ENCODE measurements around the gene CIZ1. TPM values are rescaled to one million over a fixed set of nuclear protein-coding genes. Genes with fewer than 3 reads are reported as not detected.

The CIZ1 gene
- polyA plus RNA-seq, 1 donor, result 120 TPM

GRCh38 chr9:128162215-128163026 lies 29.0 kb downstream of the CIZ1 start:
- DNase-seq, result no peak

- DNase-seq, result no peak
Observed at GRCh38 chr9:128161215-128161902, 30.0 kb downstream of the CIZ1 start.

GRCh38 chr9:128160603-128160987 lies 30.8 kb downstream of the CIZ1 start:
- no peak for DNase-seq

GRCh38 chr9:128159784-128160602 lies 31.4 kb downstream of the CIZ1 start, which contains the start of gene BBLN:
TSS of gene BBLN (plus strand) at chr9:128160265. CDS start at chr9:128160408, 143 bp downstream.
- DNase-seq, result peak; percentile 93

GRCh38 chr9:128159522-128159783 lies 31.9 kb downstream of the CIZ1 start:
- DNase-seq, result no peak

GRCh38 chr9:128155736-128156500 lies 35.5 kb downstream of the CIZ1 start:
- no peak for DNase-seq

- no peak for DNase-seq
Observed at GRCh38 chr9:128153947-128154695, 37.3 kb downstream of the CIZ1 start.

GRCh38 chr9:128153060-128153946 lies 38.1 kb downstream of the CIZ1 start:
- no peak for DNase-seq

GRCh38 chr9:128152133-128153059 lies 39.0 kb downstream of the CIZ1 start:
- DNase-seq, result no peak

GRCh38 chr9:128151309-128152132 lies 39.9 kb downstream of the CIZ1 start:
- DNase-seq, result no peak

- DNase-seq, result no peak
Observed at GRCh38 chr9:128150594-128151308, 40.6 kb downstream of the CIZ1 start.

GRCh38 chr9:128149951-128150593 lies 41.3 kb downstream of the CIZ1 start:
- DNase-seq, result no peak

GRCh38 chr9:128149001-128149701 lies 42.2 kb downstream of the CIZ1 start, which contains the start of gene LCN2:
TSS of gene LCN2 (plus strand) at chr9:128149453. CDS start at chr9:128149526, 73 bp downstream.
- no peak for DNase-seq

GRCh38 chr9:128148509-128149000 lies 42.8 kb downstream of the CIZ1 start:
- DNase-seq, result no peak

- no peak for DNase-seq
Observed at GRCh38 chr9:128146591-128147120, 44.7 kb downstream of the CIZ1 start.

GRCh38 chr9:128145951-128146351 lies 45.4 kb downstream of the CIZ1 start:
- no peak for DNase-seq
